Small intestine (tissue), 7 donors: ENCODE results near the gene MLIP. TPM values are rescaled to one million over a fixed set of nuclear protein-coding genes. Genes with fewer than 3 reads are reported as not detected.
A peak's percentile ranks its signal among the peaks of the same experiment; 100 is the strongest.

Source experiments
- DNase-seq, 2 donors: peaks; one replicate each; pipeline versions ENCODE4 v3.0.0 to v3.0.0-alpha.2; 2013
- FAIRE-seq: peaks from 2 replicates; lab custom pipeline; 2012; peaks lifted over from hg19 to GRCh38; lab: Jason Lieb, UNC
- H3K27ac ChIP-seq, 3 donors: one replicate each; pipeline ENCODE4 v1.5.1; 2013; ENCODE audit warnings: low read length in 2 of 3, mild to moderate bottlenecking in 2 of 3, control low read depth in 1 of 3, inconsistent platforms in 1 of 3, low read depth in 1 of 3, moderate library complexity in 1 of 3
- H3K27me3 ChIP-seq, 3 donors: one replicate each; pipeline ENCODE4 v1.6.1; 2013; ENCODE audit warnings: low read length in 3 of 3, inconsistent platforms in 1 of 3; ENCODE audit not compliant: control insufficient read depth in 3 of 3, insufficient read depth in 3 of 3
- H3K36me3 ChIP-seq, 3 donors: one replicate each; pipeline ENCODE4 v1.6.1; 2013; ENCODE audit warnings: low read length in 3 of 3, inconsistent platforms in 1 of 3, low read depth in 1 of 3, mild to moderate bottlenecking in 1 of 3, moderate library complexity in 1 of 3; ENCODE audit not compliant: control insufficient read depth in 3 of 3, insufficient read depth in 2 of 3
- H3K4me1 ChIP-seq, 3 donors: one replicate each; pipeline ENCODE4 v1.6.1; 2013; ENCODE audit warnings: low read length in 2 of 3, inconsistent platforms in 1 of 3, low read depth in 1 of 3, mild to moderate bottlenecking in 1 of 3, moderate library complexity in 1 of 3; ENCODE audit not compliant: control insufficient read depth in 3 of 3, insufficient read depth in 2 of 3
- H3K4me3 ChIP-seq, 3 donors: one replicate each; pipeline ENCODE4 v1.5.1; 2013; ENCODE audit warnings: low read length in 3 of 3, control low read depth in 1 of 3, inconsistent platforms in 1 of 3, low read depth in 1 of 3, mild to moderate bottlenecking in 1 of 3, moderate library complexity in 1 of 3
- H3K9me3 ChIP-seq, 2 donors: one replicate each; pipeline ENCODE4 v1.6.1; 2013; ENCODE audit warnings: low read depth in 1 of 2, low read length in 1 of 2; ENCODE audit not compliant: control insufficient read depth in 2 of 2, insufficient read depth in 1 of 2
- WGBS, 3 donors: extraction: QIAGEN DNeasy Blood & Tissue Kit; methylation state at CpG; one replicate each; pipeline ENCODE4 v1.1.7; 2013; 5-methylcytosine and 5-hydroxymethylcytosine counted together
- polyA plus RNA-seq, 4 donors: library from polyadenylated mRNA; stranded (reverse) in 3 of 4; unstranded in 1 of 4; fragments of 200-250 nt in 3 of 4; fragments of 120-200 nt in 1 of 4; gene quantifications; one replicate each; pipeline versions ENCODE4 v1.2.1 to v1.2.3, GENCODE V29; 2013
- donor health status: healthy with polysubstance abuse.
- donor health status: control.
- donor health status: control.
- donor health status: Bipolar disorder and iron deficiency.
- donor health status: healthy.

The MLIP gene
- polyA plus RNA-seq, 4 donors: 0.44 to 5.1 (median 2.2) TPM

GRCh38 chr6:54262499-54262898 is 151.3 kb downstream of the MLIP start:
- Histone ChIP-seq H3K27me3 (no peaks in the 10 kb centered on the region), H3K4me1 (peaks cover 0 to 14% (median 0%) of the 10 kb centered on the region in 3 donors), H3K27ac (no peak overlapping the region), H3K36me3 (no peaks in the 10 kb centered on the region), H3K9me3 (no peaks in the 10 kb centered on the region), H3K4me3 (no peak overlapping the region)
- DNase-seq: no peak
- WGBS, 3 donors: 22 to 33% (median 23%) methylated on average over 1 of the region's 1 CpG
- FAIRE-seq: no peak

- H3K36me3 ChIP-seq: no peaks in the 10 kb centered on the region
- H3K27ac ChIP-seq: no peak overlapping the region
- no peaks in the 10 kb centered on the region for H3K27me3 ChIP-seq
- peaks cover 0 to 14% (median 0%) of the 10 kb centered on the region in 3 donors for H3K4me1 ChIP-seq
- peak; percentile 9 to 64 for DNase-seq
- 13 to 57% (median 24%) methylated on average over 2 of the region's 2 CpGs for WGBS, 3 donors
- no peak for FAIRE-seq
- H3K4me3 ChIP-seq: no peak overlapping the region
- no peaks in the 10 kb centered on the region for H3K9me3 ChIP-seq
These were observed 151.7 kb downstream of the MLIP start for GRCh38 chr6:54262971-54263370.

DNA sequence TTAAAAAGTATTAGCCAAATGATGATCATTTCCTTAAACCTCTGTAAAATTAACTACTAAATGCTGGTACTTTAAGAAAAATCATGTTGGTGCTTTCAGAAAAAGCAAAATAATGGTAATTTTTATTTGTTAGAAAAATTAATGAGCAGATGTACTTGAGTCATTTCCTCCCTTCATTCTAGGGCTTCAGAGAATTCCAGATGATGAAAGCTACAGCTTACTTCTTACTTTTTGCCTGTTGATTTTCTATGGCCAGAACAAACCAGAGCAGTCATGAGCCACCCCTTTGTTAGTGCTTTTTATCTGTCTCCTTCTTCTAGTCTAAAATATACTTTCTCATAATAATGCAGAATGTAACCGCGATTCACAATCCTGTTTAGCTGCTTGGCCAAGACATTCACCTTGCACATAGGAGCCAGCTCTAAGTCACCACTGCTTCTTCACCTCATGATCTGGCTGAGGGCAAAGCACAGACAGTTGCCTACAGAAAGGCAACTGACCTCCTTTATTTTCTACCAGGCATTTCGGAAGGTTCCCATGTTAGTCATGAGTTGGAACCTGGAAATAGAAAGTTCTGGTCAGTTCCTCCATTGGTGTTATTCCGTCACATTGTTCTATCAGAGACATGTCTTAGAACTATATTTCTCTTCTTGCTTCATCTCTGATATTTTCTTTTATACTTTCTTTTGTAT is 153.5 kb downstream of the MLIP start:
- no peak for DNase-seq
- Histone ChIP-seq H3K4me1 (peaks cover 0 to 14% (median 0%) of the 10 kb centered on the region in 3 donors), H3K36me3 (no peaks in the 10 kb centered on the region), H3K9me3 (no peaks in the 10 kb centered on the region), H3K27me3 (no peaks in the 10 kb centered on the region), H3K4me3 (no peak overlapping the region), H3K27ac (no peak overlapping the region)
- 94 to 95% (median 95%) methylated on average over 4 of the region's 4 CpGs for WGBS, 3 donors
- FAIRE-seq: no peak

- DNase-seq (no peak), FAIRE-seq (no peak)
- WGBS, 3 donors: 79 to 95% (median 82%) methylated on average over 5 of the region's 5 CpGs
- Histone ChIP-seq H3K27ac (no peak overlapping the region), H3K36me3 (no peaks in the 10 kb centered on the region), H3K4me1 (peaks cover 0 to 8% (median 0%) of the 10 kb centered on the region in 3 donors), H3K4me3 (no peak overlapping the region), H3K27me3 (no peaks in the 10 kb centered on the region), H3K9me3 (no peaks in the 10 kb centered on the region)
These were observed 155.2 kb downstream of the MLIP start for GRCh38 chr6:54266400-54266923.

DNA sequence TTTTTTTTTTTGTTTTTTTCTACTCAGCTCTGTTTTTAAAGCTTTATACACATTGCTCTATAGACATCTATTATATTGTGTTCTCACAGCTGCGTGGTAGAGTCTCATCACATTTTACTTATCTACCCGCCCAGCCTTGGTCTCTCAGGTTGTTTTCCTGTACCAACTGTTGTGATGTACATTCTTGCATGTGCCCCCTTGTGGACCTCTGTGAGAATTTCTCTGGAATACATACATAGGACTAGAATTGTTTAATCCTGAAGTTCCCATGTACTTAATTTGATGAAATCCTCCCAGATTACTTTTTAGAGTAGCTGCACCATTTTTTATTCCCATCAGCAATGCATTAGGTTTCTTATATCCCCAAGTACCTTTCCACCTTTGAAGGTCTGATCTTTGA is 156.6 kb downstream of the MLIP start:
- Histone ChIP-seq H3K36me3 (no peaks in the 10 kb centered on the region), H3K27ac (no peak overlapping the region), H3K9me3 (no peaks in the 10 kb centered on the region), H3K4me3 (no peak overlapping the region), H3K4me1 (peaks cover 0 to 6% (median 0%) of the 10 kb centered on the region in 3 donors), H3K27me3 (no peaks in the 10 kb centered on the region)
- DNase-seq: peak; percentile 57 to 66
- FAIRE-seq: no peak
- 22 to 43% (median 28%) methylated on average over 2 of the region's 2 CpGs for WGBS, 3 donors

GRCh38 chr6:54273214-54273820 is 162.1 kb downstream of the MLIP start:
- Histone ChIP-seq H3K27ac (no peak overlapping the region), H3K4me3 (no peak overlapping the region), H3K27me3 (no peaks in the 10 kb centered on the region), H3K36me3 (no peaks in the 10 kb centered on the region), H3K4me1 (no peaks in the 10 kb centered on the region), H3K9me3 (no peaks in the 10 kb centered on the region)
- FAIRE-seq (no peak), DNase-seq (no peak)
- WGBS, 3 donors: 94 to 96% (median 95%) methylated on average over 6 of the region's 6 CpGs

- DNase-seq: no peak
- no peak for FAIRE-seq
These were observed 163.1 kb downstream of the MLIP start for GRCh38 chr6:54274383-54274782.

DNA sequence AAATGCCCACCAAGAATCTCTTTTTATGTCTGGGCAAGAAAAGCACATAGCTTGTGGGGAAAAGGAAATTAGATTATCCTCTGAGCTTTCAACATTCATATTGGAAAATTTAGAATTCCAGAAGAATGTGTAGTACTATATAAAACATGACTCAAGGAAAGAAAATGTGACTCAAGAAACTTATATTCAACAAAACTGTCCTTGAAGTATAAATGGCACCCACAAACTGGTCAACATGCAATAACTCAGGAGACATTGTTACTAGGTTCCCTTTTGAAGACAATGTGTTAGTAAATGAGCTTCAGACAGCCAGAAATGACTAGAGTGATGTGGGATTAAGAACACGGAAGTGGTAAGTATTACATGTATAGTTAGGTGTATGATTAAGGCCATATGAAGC is 170.9 kb downstream of the MLIP start:
- 86 to 93% (median 92%) methylated on average over 1 of the region's 1 CpG for WGBS, 3 donors
- H3K9me3 ChIP-seq: no peaks in the 10 kb centered on the region
- DNase-seq (no peak), FAIRE-seq (no peak)
- no peak overlapping the region for H3K4me3 ChIP-seq
- H3K27me3 ChIP-seq: no peaks in the 10 kb centered on the region
- no peaks in the 10 kb centered on the region for H3K36me3 ChIP-seq
- peaks cover 0 to 5% (median 0%) of the 10 kb centered on the region in 3 donors for H3K4me1 ChIP-seq
- H3K27ac ChIP-seq: peak overlapping the region in 1 of 3 donors; percentile 15

More at GRCh38 chr6:54274383-54274782, 163.1 kb downstream of the MLIP start:
- H3K27ac ChIP-seq: no peak overlapping the region
- no peaks in the 10 kb centered on the region for H3K27me3 ChIP-seq
- H3K36me3 ChIP-seq: no peaks in the 10 kb centered on the region
- no peak overlapping the region for H3K4me3 ChIP-seq
- no peaks in the 10 kb centered on the region for H3K4me1 ChIP-seq
- H3K9me3 ChIP-seq: no peaks in the 10 kb centered on the region
